HepG2 (cell line): ENCODE measurements around the gene SDR42E2. TPM values are rescaled to one million over a fixed set of nuclear protein-coding genes. Genes with fewer than 3 reads are reported as not detected.

Experiments used
- CCAR2 ChIP-seq: fragments of 200-400 bp; formaldehyde crosslinking; optimal IDR thresholded peaks from 2 replicates; pipeline ENCODE3; 2018; ENCODE audit warnings: low read depth, mild to moderate bottlenecking, low read length, moderate library complexity
- CCDC6 ChIP-seq: sonication (generic); formaldehyde crosslinking; IDR thresholded peaks from 2 replicates; pipeline ENCODE4 v1.8.1; 2022; ENCODE audit warnings: mild to moderate bottlenecking, missing genetic modification reagents, moderate library complexity
- DPF2 ChIP-seq: sonication (generic); formaldehyde crosslinking; IDR thresholded peaks from 2 replicates; pipeline ENCODE4 v1.4.0; 2020; ENCODE audit warnings: mild to moderate bottlenecking, low read depth, missing genetic modification reagents, borderline replicate concordance
- GABPA ChIP-seq, 2 experiments: IDR thresholded peaks; 2 replicates each; pipeline ENCODE4 v1.6.1; 2011 to 2016; ENCODE audit warnings: low read depth in 2 of 2, low read length in 1 of 2, missing biosample characterization in 1 of 2, missing genetic modification characterization in 1 of 2
- GTF2F1 ChIP-seq: fragments of 150-350 bp; IDR thresholded peaks from 2 replicates; pipeline ENCODE4 v1.6.1; 2014; ENCODE audit warnings: low read length
- HMG20B ChIP-seq: conservative IDR thresholded peaks from 2 replicates; pipeline ENCODE4 v1.6.1; 2016; ENCODE audit warnings: missing genetic modification reagents, missing compliant biosample characterization
- HNRNPH1 ChIP-seq: fragments of 200-400 bp; formaldehyde crosslinking; optimal IDR thresholded peaks from 2 replicates; pipeline ENCODE3; 2017; ENCODE audit warnings: mild to moderate bottlenecking, low read depth, low read length
- MAFK ChIP-seq, 2 experiments: IDR thresholded peaks in 1 of 2; conservative IDR thresholded peaks in 1 of 2; 2 replicates each; pipeline ENCODE4 v1.6.1; 2011; ENCODE audit warnings: improper control_type of control experiment in 2 of 2, low read length in 2 of 2
- NFKB2 ChIP-seq: sonication (generic); formaldehyde crosslinking; IDR thresholded peaks from 2 replicates; pipeline ENCODE4 v1.4.0; 2020; ENCODE audit warnings: missing genetic modification reagents, borderline replicate concordance
- NFYB ChIP-seq: sonication (generic); formaldehyde crosslinking; IDR thresholded peaks from 2 replicates; pipeline ENCODE4 v1.4.0; 2020; ENCODE audit warnings: missing genetic modification reagents
- NFYC ChIP-seq: IDR thresholded peaks from 2 replicates; pipeline ENCODE4 v1.6.1; 2016; ENCODE audit warnings: missing genetic modification reagents, missing compliant biosample characterization
- RARG ChIP-seq: sonication (generic); formaldehyde crosslinking; IDR thresholded peaks from 2 replicates; pipeline ENCODE4 v1.4.0; 2020; ENCODE audit warnings: low read depth, mild to moderate bottlenecking, missing genetic modification reagents
- RFXAP ChIP-seq: sonication (generic); formaldehyde crosslinking; IDR thresholded peaks from 2 replicates; pipeline ENCODE4 v1.4.0; 2020; ENCODE audit warnings: missing genetic modification reagents, borderline replicate concordance
- SUZ12 ChIP-seq: fragments of 150-350 bp; IDR thresholded peaks from 2 replicates; pipeline ENCODE4 v1.6.1; 2014; ENCODE audit warnings: low read depth, low read length
- ZNF3 ChIP-seq: IDR thresholded peaks from 2 replicates; pipeline ENCODE4 v1.7.0; 2017; ENCODE audit warnings: inconsistent platforms
- ZNF34 ChIP-seq: sonication (generic); formaldehyde crosslinking; IDR thresholded peaks from 2 replicates; pipeline ENCODE4 v1.4.0; 2020; ENCODE audit warnings: mild to moderate bottlenecking, missing genetic modification reagents, borderline replicate concordance
- ZNF75D ChIP-seq: sonication (generic); formaldehyde crosslinking; IDR thresholded peaks from 2 replicates; pipeline ENCODE4 v1.8.1; 2023; ENCODE audit warnings: missing genetic modification reagents, mild to moderate bottlenecking, borderline replicate concordance
- ZSCAN30 ChIP-seq: sonication (generic); formaldehyde crosslinking; IDR thresholded peaks from 2 replicates; pipeline ENCODE4 v1.5.0; 2020; ENCODE audit warnings: mild to moderate bottlenecking, missing genetic modification reagents
- polyA plus RNA-seq, 8 experiments: library from polyadenylated mRNA; depleted of rRNA in 3 of 8; stranded (reverse) in 7 of 8; unstranded in 1 of 8; fragments of >200 nt; fragmentation: Illumina TruSeq in 4 of 8; extraction: Trizol in 4 of 8; gene quantifications; 2 replicates each; pipeline versions ENCODE4 v1.2.1 to v1.2.3, GENCODE V29; 2011 to 2016; ENCODE audit warnings: low read depth in 4 of 8, missing spikeins in 1 of 8, mixed read lengths in 1 of 8; ENCODE audit not compliant: insufficient read depth in 1 of 8
- total RNA-seq, 5 experiments: library from RNA; depleted of rRNA; stranded (reverse); fragments of >200 nt; fragmentation: Illumina TruSeq; extraction: Trizol; gene quantifications; 2 replicates each; pipeline ENCODE4 v1.2.3, GENCODE V29; 2016; ENCODE audit warnings: low read depth in 1 of 5
- TF ChIP-seq, protein P1 (sequence below): sonication (generic); formaldehyde crosslinking; IDR thresholded peaks from 2 replicates; pipeline ENCODE4 v1.5.1; 2020; ENCODE audit warnings: mild to moderate bottlenecking, missing genetic modification reagents, borderline replicate concordance
- TF ChIP-seq, protein P2 (sequence below): sonication (generic); formaldehyde crosslinking; IDR thresholded peaks from 2 replicates; pipeline ENCODE4 v1.8.1; 2022; ENCODE audit warnings: mild to moderate bottlenecking, missing genetic modification reagents
- TF ChIP-seq, protein P3 (sequence below): sonication (generic); formaldehyde crosslinking; IDR thresholded peaks from 2 replicates; pipeline ENCODE4 v1.4.0; 2020; ENCODE audit warnings: missing genetic modification reagents, borderline replicate concordance

Gene SDR42E2
- total and polyA plus RNA-seq, 2 of the 13 experiments (the other 11 are each of a cell fraction or from before 2014, with no cell fraction given), result 0.05 to 0.11 TPM

DNA sequence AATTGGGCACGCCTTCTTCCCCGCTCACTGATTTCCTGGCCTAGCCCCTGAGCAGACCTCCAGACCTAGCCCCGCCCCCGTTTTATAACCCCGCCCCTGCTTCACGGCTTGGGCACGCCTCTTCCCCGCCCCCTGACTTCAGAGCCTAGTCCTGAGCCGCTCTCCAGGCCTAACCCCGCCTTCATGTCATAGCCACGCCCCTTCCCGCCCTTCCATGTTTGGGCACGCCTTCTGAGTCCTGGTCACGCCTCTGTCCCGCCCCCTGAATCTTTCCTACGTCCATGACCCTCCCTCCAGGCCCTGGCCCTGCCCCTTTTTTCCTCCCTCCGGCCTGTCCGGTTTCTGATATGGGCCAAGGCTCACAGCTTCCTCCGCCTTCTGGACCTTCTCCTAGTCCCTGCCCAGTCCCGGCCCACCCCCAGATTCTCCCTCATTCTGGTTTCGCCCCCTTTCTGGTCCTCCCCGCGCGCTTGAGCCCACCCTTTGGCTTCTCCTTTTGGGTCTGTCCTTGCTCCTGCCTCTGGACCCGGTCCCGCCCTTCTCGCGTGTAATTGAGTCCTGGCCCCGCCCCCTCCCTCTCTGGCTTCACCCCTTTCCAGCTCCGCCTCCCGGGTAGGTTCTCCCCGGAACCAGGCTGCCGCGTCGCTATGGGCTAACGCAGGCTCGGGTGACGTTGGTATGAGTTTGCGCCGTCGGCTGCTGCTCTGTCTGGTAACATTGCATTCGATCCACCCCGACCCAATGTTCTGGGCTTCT is 28.6 kb downstream of the SDR42E2 start (continued):
- TF ChIP-seq, protein P1, sequence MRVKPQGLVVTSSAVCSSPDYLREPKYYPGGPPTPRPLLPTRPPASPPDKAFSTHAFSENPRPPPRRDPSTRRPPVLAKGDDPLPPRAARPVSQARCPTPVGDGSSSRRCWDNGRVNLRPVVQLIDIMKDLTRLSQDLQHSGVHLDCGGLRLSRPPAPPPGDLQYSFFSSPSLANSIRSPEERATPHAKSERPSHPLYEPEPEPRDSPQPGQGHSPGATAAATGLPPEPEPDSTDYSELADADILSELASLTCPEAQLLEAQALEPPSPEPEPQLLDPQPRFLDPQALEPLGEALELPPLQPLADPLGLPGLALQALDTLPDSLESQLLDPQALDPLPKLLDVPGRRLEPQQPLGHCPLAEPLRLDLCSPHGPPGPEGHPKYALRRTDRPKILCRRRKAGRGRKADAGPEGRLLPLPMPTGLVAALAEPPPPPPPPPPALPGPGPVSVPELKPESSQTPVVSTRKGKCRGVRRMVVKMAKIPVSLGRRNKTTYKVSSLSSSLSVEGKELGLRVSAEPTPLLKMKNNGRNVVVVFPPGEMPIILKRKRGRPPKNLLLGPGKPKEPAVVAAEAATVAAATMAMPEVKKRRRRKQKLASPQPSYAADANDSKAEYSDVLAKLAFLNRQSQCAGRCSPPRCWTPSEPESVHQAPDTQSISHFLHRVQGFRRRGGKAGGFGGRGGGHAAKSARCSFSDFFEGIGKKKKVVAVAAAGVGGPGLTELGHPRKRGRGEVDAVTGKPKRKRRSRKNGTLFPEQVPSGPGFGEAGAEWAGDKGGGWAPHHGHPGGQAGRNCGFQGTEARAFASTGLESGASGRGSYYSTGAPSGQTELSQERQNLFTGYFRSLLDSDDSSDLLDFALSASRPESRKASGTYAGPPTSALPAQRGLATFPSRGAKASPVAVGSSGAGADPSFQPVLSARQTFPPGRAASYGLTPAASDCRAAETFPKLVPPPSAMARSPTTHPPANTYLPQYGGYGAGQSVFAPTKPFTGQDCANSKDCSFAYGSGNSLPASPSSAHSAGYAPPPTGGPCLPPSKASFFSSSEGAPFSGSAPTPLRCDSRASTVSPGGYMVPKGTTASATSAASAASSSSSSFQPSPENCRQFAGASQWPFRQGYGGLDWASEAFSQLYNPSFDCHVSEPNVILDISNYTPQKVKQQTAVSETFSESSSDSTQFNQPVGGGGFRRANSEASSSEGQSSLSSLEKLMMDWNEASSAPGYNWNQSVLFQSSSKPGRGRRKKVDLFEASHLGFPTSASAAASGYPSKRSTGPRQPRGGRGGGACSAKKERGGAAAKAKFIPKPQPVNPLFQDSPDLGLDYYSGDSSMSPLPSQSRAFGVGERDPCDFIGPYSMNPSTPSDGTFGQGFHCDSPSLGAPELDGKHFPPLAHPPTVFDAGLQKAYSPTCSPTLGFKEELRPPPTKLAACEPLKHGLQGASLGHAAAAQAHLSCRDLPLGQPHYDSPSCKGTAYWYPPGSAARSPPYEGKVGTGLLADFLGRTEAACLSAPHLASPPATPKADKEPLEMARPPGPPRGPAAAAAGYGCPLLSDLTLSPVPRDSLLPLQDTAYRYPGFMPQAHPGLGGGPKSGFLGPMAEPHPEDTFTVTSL (CRISPR knock-in tag), result no peak
- no peak for TF ChIP-seq GABPA (IDR thresholded peaks at IDR 0.05; ENCODE audit: low read depth, low read length)
- no peak for TF ChIP-seq GABPA (CRISPR knock-in tag; IDR thresholded peaks at IDR 0.05; ENCODE audit: low read depth)
- peak; percentile 47 for TF ChIP-seq HNRNPH1
- TF ChIP-seq RARG (CRISPR knock-in tag), result no peak
- no peak for TF ChIP-seq SUZ12
- TF ChIP-seq HMG20B (CRISPR knock-in tag), result 0 out of 2 replicates have a peak, but pooled peaks have one; percentile 2
- peak; percentile 37; the same call in 1 of the 2 replicates for TF ChIP-seq CCDC6
- TF ChIP-seq NFYC (CRISPR knock-in tag), result peak; percentile 22; the same call in 1 of the 2 replicates
- TF ChIP-seq ZNF75D (CRISPR knock-in tag), result no peak
- TF ChIP-seq ZNF3 (CRISPR knock-in tag), result no peak; the same call in 1 of the 2 replicates
- TF ChIP-seq, protein P2, sequence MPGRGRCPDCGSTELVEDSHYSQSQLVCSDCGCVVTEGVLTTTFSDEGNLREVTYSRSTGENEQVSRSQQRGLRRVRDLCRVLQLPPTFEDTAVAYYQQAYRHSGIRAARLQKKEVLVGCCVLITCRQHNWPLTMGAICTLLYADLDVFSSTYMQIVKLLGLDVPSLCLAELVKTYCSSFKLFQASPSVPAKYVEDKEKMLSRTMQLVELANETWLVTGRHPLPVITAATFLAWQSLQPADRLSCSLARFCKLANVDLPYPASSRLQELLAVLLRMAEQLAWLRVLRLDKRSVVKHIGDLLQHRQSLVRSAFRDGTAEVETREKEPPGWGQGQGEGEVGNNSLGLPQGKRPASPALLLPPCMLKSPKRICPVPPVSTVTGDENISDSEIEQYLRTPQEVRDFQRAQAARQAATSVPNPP (CRISPR knock-in tag), result no peak
- peak; percentile 80; the same call in 1 of the 2 replicates for TF ChIP-seq GTF2F1
- TF ChIP-seq CCAR2, result no peak
- TF ChIP-seq, protein P3, sequence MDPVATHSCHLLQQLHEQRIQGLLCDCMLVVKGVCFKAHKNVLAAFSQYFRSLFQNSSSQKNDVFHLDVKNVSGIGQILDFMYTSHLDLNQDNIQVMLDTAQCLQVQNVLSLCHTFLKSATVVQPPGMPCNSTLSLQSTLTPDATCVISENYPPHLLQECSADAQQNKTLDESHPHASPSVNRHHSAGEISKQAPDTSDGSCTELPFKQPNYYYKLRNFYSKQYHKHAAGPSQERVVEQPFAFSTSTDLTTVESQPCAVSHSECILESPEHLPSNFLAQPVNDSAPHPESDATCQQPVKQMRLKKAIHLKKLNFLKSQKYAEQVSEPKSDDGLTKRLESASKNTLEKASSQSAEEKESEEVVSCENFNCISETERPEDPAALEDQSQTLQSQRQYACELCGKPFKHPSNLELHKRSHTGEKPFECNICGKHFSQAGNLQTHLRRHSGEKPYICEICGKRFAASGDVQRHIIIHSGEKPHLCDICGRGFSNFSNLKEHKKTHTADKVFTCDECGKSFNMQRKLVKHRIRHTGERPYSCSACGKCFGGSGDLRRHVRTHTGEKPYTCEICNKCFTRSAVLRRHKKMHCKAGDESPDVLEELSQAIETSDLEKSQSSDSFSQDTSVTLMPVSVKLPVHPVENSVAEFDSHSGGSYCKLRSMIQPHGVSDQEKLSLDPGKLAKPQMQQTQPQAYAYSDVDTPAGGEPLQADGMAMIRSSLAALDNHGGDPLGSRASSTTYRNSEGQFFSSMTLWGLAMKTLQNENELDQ (CRISPR knock-in tag), result no peak
- TF ChIP-seq RFXAP (CRISPR knock-in tag), result 0 out of 2 replicates have a peak, but pooled peaks have one; percentile 10
- no peak for TF ChIP-seq DPF2 (CRISPR knock-in tag)
- TF ChIP-seq NFYB (CRISPR knock-in tag), result peak; percentile 5; the same call in 1 of the 2 replicates
- TF ChIP-seq ZSCAN30, result no peak
- no peak for TF ChIP-seq MAFK (conservative IDR thresholded peaks at IDR 0.05 in 1 of 2, IDR thresholded peaks at IDR 0.05 in 1 of 2; ENCODE audit: low read length in 2 of 2)
- 0 out of 2 replicates have a peak, but pooled peaks have one; percentile 46 for TF ChIP-seq ZNF34 (CRISPR knock-in tag)
- no peak; the same call in 1 of the 2 replicates for TF ChIP-seq NFKB2 (CRISPR knock-in tag)
